ENCODE results near the gene HEXIM1.
A peak's percentile ranks its signal among the peaks of the same experiment; 100 is the strongest.

HEXIM1 gene

GRCh38 chr17:45143094-45143670 is 5.1 kb upstream of the HEXIM1 start:
- no peak for TF ChIP-seq PAX5 (IDR thresholded peaks at IDR 0.05; ENCODE audit: insufficient read depth, low read length, severe bottlenecking)
- TF ChIP-seq POLR2AphosphoS5 (IDR thresholded peaks at IDR 0.05; ENCODE audit: low read depth, low read length) = no peak
- TF ChIP-seq SPI1 (IDR thresholded peaks at IDR 0.05; ENCODE audit: low read depth, low read length) = no peak
- TF ChIP-seq POU2F2 (IDR thresholded peaks at IDR 0.05; ENCODE audit: low read depth, low read length) = no peak

GRCh38 chr17:45143767-45144198 is 4.5 kb upstream of the HEXIM1 start:
- TF ChIP-seq SPI1 (IDR thresholded peaks at IDR 0.05; ENCODE audit: low read depth, low read length) = no peak
- no peak for TF ChIP-seq POU2F2 (IDR thresholded peaks at IDR 0.05; ENCODE audit: low read depth, low read length)
- no peak for TF ChIP-seq TAF1 (IDR thresholded peaks at IDR 0.05; ENCODE audit: low read depth, low read length)
- TF ChIP-seq PAX5 (IDR thresholded peaks at IDR 0.05; ENCODE audit: insufficient read depth, low read length, severe bottlenecking) = no peak
- TF ChIP-seq POLR2AphosphoS5 (IDR thresholded peaks at IDR 0.05; ENCODE audit: low read depth, low read length) = no peak
- no peak for TF ChIP-seq POLR2A (IDR thresholded peaks at IDR 0.05; ENCODE audit: low read depth, low read length)
- DNase-seq (ENCODE audit: insufficient read length, low spot score) (no peak), FAIRE-seq (peak; percentile 68)

More at GRCh38 chr17:45143094-45143670, 5.1 kb upstream of the HEXIM1 start:
- DNase-seq (ENCODE audit: insufficient read length, low spot score) = no peak
- FAIRE-seq = no peak

- no peak for DNase-seq (ENCODE audit: insufficient read length, low spot score)
- FAIRE-seq = no peak
- TF ChIP-seq POLR2AphosphoS5 (IDR thresholded peaks at IDR 0.05; ENCODE audit: low read depth, low read length) = no peak; the same call in 1 of the 2 replicates
- no peak for TF ChIP-seq POU2F2 (IDR thresholded peaks at IDR 0.05; ENCODE audit: low read depth, low read length)
- TF ChIP-seq SPI1 (IDR thresholded peaks at IDR 0.05; ENCODE audit: low read depth, low read length) = no peak
- no peak for TF ChIP-seq PAX5 (IDR thresholded peaks at IDR 0.05; ENCODE audit: insufficient read depth, low read length, severe bottlenecking)
- TF ChIP-seq TAF1 (IDR thresholded peaks at IDR 0.05; ENCODE audit: low read depth, low read length) = no peak
- no peak for TF ChIP-seq POLR2A (IDR thresholded peaks at IDR 0.05; ENCODE audit: low read depth, low read length)
These were observed 3.9 kb upstream of the HEXIM1 start for GRCh38 chr17:45144199-45145034.

- DNase-seq (ENCODE audit: insufficient read length, low spot score) (no peak), FAIRE-seq (no peak)
- no peak for TF ChIP-seq POLR2A (IDR thresholded peaks at IDR 0.05; ENCODE audit: low read depth, low read length)
- TF ChIP-seq SPI1 (IDR thresholded peaks at IDR 0.05; ENCODE audit: low read depth, low read length) = no peak
- no peak for TF ChIP-seq POU2F2 (IDR thresholded peaks at IDR 0.05; ENCODE audit: low read depth, low read length)
- no peak for TF ChIP-seq PAX5 (IDR thresholded peaks at IDR 0.05; ENCODE audit: insufficient read depth, low read length, severe bottlenecking)
- TF ChIP-seq TAF1 (IDR thresholded peaks at IDR 0.05; ENCODE audit: low read depth, low read length) = no peak
- TF ChIP-seq POLR2AphosphoS5 (IDR thresholded peaks at IDR 0.05; ENCODE audit: low read depth, low read length) = no peak
These were observed 3.3 kb upstream of the HEXIM1 start for GRCh38 chr17:45145035-45145389.

- DNase-seq (ENCODE audit: insufficient read length, low spot score) (no peak), FAIRE-seq (no peak)
- TF ChIP-seq PAX5 (IDR thresholded peaks at IDR 0.05; ENCODE audit: insufficient read depth, low read length, severe bottlenecking) (no peak), POLR2AphosphoS5 (IDR thresholded peaks at IDR 0.05; ENCODE audit: low read depth, low read length) (no peak), TAF1 (IDR thresholded peaks at IDR 0.05; ENCODE audit: low read depth, low read length) (no peak), POLR2A (IDR thresholded peaks at IDR 0.05; ENCODE audit: low read depth, low read length) (no peak), POU2F2 (IDR thresholded peaks at IDR 0.05; ENCODE audit: low read depth, low read length) (no peak), SPI1 (IDR thresholded peaks at IDR 0.05; ENCODE audit: low read depth, low read length) (no peak)
These were observed 2.1 kb upstream of the HEXIM1 start for GRCh38 chr17:45146166-45146565.

- TF ChIP-seq POLR2A (IDR thresholded peaks at IDR 0.05; ENCODE audit: low read depth, low read length) (no peak; the same call in 1 of the 2 replicates), POLR2AphosphoS5 (IDR thresholded peaks at IDR 0.05; ENCODE audit: low read depth, low read length) (no peak), TAF1 (IDR thresholded peaks at IDR 0.05; ENCODE audit: low read depth, low read length) (no peak), PAX5 (IDR thresholded peaks at IDR 0.05; ENCODE audit: insufficient read depth, low read length, severe bottlenecking) (no peak), POU2F2 (IDR thresholded peaks at IDR 0.05; ENCODE audit: low read depth, low read length) (no peak), SPI1 (IDR thresholded peaks at IDR 0.05; ENCODE audit: low read depth, low read length) (no peak)
- FAIRE-seq (no peak), DNase-seq (ENCODE audit: insufficient read length, low spot score) (no peak)
These were observed 1.7 kb upstream of the HEXIM1 start for GRCh38 chr17:45146592-45146889.

- FAIRE-seq (peak; percentile 48), DNase-seq (ENCODE audit: insufficient read length, low spot score) (no peak)
- no peak for TF ChIP-seq PAX5 (IDR thresholded peaks at IDR 0.05; ENCODE audit: insufficient read depth, low read length, severe bottlenecking)
- TF ChIP-seq POLR2A (IDR thresholded peaks at IDR 0.05; ENCODE audit: low read depth, low read length) = peak; percentile 60; the same call in 1 of the 2 replicates
- TF ChIP-seq TAF1 (IDR thresholded peaks at IDR 0.05; ENCODE audit: low read depth, low read length) = no peak; the same call in 1 of the 2 replicates
- TF ChIP-seq SPI1 (IDR thresholded peaks at IDR 0.05; ENCODE audit: low read depth, low read length) = no peak
- peak; percentile 58 for TF ChIP-seq POLR2AphosphoS5 (IDR thresholded peaks at IDR 0.05; ENCODE audit: low read depth, low read length)
These were observed 1.2 kb upstream of the HEXIM1 start for GRCh38 chr17:45146890-45147580.

- FAIRE-seq (peak; percentile 81), DNase-seq (ENCODE audit: insufficient read length, low spot score) (peak; percentile 66)
- TF ChIP-seq POU2F2 (IDR thresholded peaks at IDR 0.05; ENCODE audit: low read depth, low read length) (peak; percentile 95), POLR2AphosphoS5 (IDR thresholded peaks at IDR 0.05; ENCODE audit: low read depth, low read length) (no peak), SPI1 (IDR thresholded peaks at IDR 0.05; ENCODE audit: low read depth, low read length) (no peak), POLR2A (IDR thresholded peaks at IDR 0.05; ENCODE audit: low read depth, low read length) (0 out of 2 replicates have a peak, but pooled peaks have one; percentile 11), TAF1 (IDR thresholded peaks at IDR 0.05; ENCODE audit: low read depth, low read length) (peak; percentile 79), PAX5 (IDR thresholded peaks at IDR 0.05; ENCODE audit: insufficient read depth, low read length, severe bottlenecking) (no peak)
These were observed 593 bp upstream of the HEXIM1 start for GRCh38 chr17:45147581-45148182.

Data from GM12891 (cell line).